GM19467 (cell line): ENCODE measurements around the gene SMIM45.
"Not testable (repeated sequence)": the region's sequence is repeated elsewhere in the genome, so short reads cannot be mapped to it uniquely, and the experiment has no call there.

Experiments
- ATAC-seq: cut with Tn5 transposase; IDR thresholded peaks from one replicate; pipeline ENCODE4 v1.9.1; 2021; ENCODE audit warnings: mild to moderate bottlenecking, moderate library complexity; ENCODE audit not compliant: unreplicated experiment

SMIM45 gene

DNA sequence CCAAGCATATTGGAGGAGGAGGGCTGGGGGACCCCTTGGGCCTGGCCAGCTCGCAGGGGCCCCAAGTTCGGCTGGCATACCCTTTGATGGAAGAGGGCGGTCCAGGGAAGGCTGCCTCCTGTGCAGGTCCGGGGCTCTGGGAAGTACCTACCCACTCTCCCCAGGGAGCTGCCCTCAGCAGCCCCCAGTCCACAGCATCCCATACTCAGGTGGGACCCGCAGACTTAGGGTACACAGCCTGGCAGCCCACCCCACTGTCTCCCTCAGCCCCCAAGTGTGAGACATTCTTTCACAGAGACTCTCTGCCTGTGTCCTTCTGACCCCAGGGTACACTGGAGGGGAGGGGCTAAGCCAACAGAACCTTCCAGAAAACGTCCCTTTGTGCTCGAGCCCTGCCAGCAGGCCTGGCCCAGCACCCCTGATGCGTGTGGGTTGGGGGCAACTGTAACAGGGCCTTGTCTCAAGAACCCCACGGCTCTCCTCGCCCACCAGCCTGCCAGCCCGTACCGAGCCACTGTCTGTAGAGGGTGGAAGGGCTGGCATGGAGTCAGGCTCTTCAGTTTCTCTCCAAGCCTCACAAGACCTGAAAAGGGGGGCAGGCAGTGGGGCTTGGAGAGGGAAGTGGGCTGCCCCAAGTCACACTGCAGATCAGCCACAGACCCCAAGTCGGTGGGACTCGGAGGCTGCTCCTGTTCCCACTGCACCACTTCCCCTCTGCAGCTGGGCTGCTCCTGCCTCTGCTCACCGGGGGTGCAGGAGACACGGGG, 18.4 kb upstream of the SMIM45 start:
- ATAC-seq, result no peak

DNA sequence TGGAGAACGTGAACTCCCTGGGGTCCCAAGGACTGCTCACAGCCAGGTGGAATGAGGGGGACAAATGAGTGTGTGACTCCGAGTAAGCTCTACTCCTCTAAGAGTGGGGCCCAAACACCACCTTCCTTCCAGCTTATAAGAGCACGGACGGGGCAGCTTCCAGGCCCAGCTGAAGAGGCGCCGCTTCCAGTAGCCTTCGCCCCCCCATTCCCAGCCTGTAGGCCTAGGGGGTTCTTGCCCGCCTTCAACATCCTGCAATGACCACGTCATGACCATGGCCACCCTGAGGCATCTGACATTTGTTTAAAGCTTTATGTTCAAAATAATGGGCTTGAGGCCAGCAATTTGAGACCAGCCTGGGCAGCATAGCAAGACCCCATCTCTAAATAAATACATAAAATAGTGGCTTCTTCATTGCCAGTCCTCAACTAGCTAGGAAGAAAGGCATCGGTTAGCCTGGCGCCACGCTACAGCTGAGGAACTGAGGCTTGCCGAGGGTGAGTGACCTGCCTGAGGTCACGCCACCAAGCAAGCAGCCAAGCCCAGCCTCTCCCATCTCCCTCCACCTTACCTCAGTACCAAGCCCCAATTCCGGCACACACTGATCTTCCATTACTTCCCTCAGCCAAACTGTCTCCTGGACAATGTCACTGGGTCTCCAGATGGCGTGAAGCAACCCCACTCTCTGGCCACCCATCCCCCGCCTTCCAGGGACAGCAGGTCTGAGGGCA, 17.5 kb upstream of the SMIM45 start:
- no peak for ATAC-seq

DNA sequence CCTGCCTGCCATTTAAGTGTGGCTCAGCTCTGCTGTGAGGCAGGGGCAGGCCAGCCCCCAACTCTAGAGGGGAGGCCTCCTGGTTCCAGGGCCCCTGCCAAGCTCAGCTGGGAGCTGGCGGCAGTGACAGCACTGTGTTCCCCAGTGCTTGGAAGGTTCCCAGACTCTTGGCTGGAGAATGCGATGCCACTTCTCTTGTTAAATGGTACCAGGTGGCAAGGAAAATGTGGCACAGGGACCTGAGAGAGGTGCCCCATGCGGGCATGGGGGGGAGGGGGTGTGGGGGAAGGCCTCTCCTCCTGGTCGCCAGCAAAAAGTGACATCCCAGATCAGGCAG, 17.0 kb upstream of the SMIM45 start:
- no peak for ATAC-seq

DNA sequence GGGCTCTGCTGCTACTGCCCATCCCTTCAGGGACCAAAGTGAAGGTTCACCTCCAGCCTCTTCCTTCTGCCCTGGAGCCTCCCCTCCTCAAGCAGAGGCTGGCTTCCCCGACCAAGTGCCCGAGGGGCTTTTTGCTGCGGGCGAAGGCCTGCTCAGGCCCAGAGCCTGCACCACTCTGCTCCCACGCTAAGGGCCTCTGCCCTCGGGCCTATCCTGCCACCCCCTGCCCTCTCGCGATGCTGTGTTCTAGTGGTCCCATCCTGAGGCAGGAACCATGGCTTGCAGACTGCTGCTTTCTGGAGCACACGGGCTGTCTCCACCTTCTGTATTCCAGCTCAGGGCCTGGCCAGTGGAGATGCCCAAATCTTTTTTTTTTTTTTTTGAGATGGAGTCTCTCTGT, 16.4 kb upstream of the SMIM45 start:
- no peak for ATAC-seq

DNA sequence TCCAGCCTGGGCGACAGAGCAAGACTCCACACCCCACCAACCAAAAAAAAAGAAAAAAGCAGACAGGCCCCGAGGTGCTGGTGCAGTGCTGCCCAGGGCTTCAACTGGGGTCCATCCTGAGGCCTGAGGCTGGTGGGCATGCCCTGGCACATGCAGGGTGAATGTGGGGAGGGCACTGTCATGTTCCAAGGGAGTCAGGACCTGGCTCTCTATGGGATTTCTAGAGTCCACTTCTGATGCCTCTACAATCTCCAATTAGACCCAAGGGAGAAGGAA, 15.1 kb upstream of the SMIM45 start:
- no peak for ATAC-seq

DNA sequence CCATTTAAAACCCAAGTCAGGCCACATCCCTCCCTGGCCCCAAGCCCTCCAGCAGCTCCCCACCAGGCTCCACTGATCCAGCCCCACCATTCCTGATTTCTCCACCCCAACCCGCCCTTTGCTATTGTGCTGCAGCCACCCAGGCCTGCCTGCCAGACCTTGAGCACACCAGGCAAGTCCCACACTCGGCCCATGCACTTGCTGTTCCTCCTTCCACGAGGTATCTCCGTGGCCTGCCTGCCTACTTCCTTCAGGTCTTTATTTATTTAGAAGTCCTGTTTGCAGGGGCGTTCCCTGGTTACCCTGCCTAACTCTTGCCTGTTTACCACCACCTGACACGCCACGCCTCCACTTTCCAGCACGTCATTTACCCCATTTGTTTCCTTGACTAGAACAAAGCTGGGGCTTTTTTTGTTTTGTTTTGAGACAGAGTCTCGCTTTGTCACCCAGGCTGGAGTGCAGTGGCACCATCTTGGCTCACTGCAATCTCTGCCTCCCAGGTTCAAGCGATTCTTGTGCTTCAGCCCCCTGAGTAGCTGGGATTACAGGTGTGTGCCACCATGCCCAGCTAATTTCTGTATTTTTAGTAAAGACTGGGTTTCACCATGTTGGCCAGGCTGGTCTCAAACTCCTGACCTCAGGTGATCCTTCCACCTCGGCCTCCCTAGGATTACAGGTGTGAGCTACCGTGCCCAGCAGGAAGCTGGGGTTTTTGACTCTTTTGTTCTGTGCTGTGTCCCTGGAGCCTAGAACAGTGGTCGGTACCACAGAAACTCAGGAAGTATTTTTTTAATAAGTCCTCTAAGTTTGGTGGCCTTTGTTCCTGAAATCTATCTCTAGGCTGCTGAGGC, 11.7 kb upstream of the SMIM45 start:
- peak; percentile 41 for ATAC-seq

DNA sequence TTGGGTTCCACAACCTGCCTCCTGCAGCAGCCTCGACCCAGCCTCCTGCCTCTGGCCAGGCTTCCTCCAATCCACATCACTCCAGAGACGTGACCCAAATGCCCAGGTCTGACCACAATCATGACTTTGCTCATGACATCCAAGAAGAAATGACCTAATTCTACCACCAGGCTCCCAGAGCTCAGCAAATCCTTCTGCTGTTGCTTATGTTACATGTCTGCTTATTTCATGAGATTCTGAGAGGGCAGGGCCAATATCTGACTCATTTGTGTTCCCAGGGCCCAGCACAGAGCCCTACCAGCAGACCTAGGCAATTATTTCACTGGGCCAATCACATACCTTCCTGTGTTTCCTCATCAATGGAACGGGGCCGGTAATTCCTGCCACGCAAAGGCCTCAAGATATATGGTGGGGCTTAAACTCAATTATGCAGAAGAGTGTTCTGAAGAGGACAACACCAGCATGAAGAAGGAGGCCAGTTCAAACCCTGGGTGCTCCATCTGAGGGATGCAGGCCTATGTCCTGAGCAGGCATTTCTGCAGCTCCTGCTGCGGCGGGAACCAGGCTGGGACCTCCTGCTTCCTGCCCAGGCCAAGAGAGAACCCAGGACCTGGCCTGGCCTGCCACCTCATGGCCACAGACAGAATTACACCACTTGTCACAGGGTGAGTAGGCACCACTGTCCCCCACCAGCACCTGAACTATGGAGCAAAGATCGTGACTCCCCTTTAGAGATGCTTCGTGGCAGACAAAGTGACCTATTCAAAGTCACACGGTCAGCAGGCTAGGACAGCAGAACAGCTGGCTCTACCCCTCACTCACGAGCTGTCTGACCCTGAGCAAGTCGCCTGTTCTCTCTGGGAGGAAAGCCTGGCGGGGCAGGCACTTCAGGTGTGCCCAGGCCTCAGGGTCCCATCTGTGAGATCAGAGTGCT, 10.9 kb upstream of the SMIM45 start:
- no peak for ATAC-seq

DNA sequence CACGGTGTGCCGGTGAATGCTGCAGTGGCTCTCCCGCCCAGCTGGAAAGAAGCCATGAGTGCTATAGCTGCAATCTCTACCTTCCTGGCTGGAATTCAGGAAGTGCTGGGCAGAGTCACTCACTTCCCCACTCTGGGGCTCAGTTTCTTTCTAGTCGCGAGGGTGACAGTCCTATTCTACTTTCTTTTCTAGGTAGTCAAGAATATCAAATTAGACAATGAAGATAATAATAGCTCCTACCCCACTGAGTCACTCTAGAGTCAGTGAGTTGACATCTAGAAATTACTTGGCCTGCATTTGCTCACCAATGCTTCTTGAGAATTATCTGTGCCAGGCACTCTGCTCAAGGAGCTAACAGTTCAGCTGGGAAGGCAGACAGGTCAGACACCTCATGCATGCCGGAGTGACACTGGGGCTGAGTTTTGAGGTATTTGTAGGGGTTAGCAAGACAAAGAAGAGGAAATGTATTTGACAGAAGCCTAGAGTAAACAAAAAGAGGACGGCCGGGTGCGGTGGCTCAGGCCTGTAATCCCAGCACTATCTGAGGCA, 8.2 kb upstream of the SMIM45 start:
- ATAC-seq, result no peak

DNA sequence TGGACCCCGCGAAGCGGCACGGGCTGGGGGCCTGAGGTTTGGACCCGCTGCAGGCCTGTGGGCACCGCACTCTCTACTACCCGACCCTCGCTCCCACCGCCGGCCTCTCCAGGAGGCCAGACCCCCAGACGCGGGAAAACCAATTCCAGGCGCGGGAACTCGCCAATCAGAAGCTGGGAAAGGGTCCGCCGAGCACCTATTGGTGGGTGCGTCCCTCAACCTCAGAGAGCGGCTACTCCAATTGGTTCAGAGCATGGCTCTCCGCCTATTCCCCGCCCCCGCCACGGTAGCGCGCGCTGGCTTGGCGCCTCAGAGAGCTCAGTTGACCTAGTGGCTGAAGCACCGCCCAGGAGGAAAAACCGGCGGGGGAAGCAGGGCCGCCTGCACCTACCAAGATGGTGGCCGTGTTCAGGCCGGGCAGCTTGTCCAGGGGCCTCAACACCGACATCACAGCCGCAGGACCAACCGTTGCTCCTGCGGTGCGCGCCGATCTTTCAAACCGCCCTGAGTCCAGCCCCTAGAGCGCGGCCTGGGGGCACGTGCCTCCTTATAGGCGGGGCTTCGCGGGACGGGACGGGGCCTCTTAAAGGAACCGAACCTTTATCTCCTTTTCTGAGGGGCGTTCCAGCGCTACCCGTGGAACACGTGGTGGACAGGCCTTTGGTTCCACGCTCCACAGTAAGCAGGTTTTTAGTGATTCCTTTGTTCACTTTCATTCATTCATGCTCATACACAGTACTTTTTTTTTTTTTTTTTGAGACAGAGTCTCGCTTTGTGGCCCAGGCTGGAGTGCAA, 5.1 kb upstream of the SMIM45 start, which contains the start of gene CENPM:
Gene CENPM, minus strand, starts transcription at position 524 of the 795 bp plus-strand sequence. Its CDS starts 76 bp downstream, at position 448.
- ATAC-seq, result peak; percentile 72

DNA sequence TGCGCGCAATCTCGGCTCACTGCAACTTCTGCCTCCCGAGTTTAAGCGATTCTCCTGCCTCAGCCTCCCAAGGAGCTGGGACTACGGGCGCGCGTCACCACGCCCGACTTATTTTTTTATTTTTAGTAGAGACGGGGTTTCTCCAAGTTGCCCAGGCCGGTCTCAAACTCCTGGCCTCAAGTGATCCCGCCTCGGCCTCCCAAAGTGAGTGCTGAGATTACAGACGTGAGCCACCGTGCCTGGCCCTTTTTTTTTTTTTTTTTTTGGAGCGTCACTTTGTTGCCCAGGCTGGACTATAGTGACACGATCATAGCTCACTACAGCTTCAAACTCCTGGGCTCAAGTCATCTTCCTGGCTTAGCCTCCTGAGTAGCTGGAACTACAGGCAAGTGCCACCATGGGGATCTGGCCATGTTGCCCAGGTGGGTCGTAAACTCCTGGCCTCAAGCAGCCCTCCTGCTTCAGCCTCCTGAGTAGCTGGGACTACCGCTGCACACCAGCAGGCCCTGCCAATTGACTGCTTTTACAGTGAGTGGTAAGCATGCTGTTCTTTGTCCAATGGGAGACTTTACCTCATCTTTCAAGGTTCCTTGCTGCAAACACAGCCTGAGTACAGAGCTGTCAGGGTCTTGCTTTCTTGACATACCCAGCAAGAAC, 4.4 kb upstream of the SMIM45 start:
- ATAC-seq, result no peak

DNA sequence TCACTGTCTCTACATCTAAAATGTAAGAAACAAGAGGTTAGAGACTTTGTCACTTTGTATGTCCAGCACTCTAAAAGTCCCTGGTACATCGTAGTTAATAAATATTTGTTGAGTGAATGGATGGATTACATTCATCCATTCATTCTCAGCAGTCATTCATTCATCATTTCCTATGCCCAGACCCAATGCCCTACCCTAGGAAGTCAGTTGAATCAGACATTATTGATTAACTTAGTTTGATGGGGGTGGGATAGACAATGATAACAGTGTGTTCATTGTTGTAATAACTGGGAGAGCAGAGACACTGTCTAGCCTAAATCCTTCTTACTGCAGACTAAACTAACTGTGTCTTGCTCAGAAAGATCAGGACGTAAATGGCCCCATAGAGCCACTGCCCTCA, 3.8 kb upstream of the SMIM45 start:
- no peak for ATAC-seq

DNA sequence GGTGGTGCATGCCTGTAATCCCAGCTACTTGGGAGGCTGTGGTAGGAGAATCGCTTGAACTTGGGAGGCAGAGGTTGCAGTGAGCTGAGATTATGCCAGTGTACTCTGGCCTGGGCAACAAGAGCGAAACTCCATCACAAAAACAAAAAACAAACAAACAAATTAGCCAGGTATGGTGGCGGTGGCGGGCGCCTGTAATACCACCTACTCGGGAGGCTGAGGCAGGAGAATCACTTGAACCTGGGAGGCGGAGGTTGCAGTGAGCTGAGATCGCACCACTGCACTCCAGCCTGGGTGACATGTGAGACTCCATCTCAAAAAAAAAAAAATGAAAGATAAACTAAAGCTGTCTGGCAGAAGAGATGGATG, 3.0 kb upstream of the SMIM45 start:
- not testable (repeated sequence) for ATAC-seq

DNA sequence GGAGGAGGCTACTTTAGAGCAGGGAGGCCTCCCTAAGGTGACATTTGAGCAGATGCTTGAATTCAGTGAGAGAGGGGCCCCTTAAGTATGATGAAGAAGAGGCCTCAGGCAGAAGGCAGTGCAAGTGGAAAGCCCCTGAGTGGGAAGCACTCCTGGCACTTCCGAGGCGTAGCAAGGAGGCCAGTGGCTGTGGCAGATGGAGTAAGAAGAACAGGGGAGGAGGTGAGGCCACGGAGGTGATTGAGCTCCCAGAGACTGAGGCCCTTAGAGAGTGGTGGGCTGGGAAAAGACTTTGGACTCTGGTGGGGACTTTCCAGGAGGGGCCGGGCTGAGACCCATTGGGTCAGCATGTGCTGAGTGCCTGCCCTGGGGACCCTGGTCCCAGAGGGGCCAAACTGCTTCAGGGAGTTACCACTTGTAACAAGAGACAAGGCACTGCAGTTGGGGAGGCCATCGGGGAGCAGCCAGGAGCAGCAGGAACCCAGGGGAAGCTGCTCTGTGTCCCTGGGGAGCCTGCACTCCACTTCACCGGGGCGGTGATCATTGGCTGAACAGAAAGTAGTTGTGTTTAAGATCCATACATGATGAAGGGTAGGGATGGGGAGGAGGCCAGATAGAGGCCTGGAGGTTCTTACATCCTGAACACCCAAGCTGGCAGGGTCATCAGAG, 2.5 kb upstream of the SMIM45 start:
- no peak for ATAC-seq

DNA sequence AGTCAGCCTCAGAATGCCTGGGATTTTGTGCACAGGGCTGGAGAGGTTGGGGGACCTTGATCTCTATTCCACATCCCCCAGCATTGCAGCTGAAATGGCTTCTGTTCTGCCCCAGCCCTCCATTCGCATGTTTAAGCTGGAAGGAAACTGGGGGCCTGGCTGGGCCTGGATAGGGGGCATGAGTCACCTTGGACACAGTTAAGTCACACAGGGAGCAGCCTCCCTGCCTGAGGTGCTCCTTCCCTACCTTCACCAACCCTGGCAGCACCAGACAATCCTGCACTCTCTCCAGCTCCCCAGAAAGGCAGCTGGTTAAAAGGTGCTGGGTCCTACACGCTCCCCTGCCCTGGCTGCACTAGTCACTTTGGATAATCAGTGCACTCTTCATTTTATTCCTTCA, 763 bp downstream of the SMIM45 start:
- no peak for ATAC-seq

DNA sequence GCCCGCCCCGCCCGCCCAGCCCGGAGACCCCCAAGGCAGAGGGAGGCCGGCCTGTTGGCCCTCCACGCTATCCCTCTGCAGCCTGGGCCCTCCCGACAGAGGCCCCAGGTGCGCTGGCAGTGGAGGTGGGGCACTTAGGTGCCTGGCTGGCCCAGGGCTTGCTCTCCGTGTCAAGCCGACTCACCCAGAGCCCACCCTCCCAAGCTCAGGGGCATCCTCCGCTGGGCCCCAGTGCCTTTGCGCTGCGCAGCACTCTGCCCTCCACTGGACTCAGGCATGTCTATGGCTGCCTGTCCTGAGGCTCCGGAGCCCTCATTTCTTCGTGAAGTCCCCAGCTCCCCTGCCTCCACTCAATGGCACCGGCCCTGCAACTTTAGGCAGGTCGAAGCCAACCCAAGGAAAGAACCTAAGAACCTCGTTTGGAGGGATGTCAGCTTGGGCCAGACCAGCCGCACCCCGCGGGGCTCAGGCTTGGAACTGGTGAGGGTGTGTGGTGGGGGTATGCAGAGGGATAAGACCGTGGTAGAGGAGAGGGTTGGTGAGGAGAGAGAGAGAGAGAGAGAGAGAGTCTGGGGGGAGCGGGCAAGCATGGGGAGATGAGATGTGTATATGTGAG, 6.1 kb downstream of the SMIM45 start:
- no peak for ATAC-seq

DNA sequence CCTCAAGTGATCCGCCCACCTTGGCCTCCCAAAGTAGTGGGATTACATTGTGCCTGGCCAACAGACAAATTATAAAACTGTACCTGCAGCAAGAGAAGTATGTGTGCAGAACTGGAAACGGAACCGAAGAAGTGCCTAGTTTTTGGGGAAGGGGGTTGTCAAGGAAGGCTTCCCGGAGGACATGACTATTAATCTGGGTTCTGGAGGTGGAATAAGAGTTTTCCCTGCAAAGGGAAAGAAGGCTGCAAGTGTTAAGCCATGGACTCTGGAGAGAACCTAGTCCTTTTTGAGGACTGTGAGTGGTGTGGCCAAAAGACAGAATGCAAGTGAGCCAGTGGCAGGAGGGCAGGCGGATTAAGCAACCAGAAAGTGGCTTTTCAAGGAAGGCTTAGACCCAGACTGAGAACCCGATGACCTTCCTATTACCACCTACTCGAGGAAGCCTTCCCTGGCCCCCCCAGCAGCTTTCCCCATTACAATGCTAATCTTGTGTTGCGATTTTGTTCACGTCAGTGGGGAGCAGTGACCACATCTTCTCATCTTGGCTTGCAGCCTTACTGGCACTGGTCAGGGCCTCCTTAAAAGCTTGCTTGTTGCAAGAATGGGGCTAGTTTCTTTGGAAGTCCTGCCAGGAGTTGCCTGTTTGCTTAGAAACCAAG, 11.6 kb downstream of the SMIM45 start:
- ATAC-seq, result no peak

DNA sequence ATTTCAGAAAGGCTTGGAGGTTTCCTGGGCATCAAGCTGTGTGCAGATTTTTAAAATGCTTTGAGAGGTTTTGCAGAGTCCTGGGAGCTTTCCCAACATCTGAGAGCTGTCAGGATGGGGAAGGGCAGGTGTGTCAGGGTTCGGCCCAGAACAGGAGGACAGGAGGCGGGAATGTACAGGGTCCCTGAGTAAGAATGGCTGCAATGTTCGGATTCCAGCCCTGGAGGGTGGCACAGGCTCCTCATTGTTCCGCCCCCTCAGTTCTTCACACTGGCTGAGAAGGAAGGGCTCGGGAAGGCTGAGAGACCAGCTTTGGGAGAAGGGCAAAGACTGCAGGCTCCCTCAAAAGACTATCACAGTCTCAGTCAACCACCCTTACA, 12.2 kb downstream of the SMIM45 start:
- ATAC-seq, result no peak

DNA sequence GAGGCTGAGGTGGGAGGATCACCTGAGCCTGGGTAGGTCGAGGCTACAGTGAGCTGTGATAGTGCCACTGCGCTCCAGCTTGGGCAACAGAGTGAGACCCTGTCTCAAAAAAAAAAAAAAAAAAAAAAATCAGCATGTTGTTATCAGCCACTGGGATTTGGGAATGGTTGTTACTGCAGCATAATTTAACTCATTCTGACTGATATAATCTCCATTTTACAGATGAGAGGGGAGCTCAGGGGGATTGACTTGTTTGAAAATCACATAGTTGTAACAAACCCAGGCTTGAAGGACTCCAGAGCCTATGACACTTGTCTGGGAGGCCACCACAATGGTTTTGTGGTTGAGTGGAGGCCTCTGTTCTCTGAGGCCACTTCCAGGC, 14.3 kb downstream of the SMIM45 start:
- no peak for ATAC-seq
